MM.1S (cell line): ENCODE results near the gene TJP1.

ENCODE experiments used
- DNase-seq: peaks from one replicate; pipeline ENCODE4 v3.0.0-alpha.2; 2015
- H2AFZ ChIP-seq: fragments of 300-600 bp; sonication (generic); 2 replicates; pipeline ENCODE4 v1.6.0; 2016; ENCODE audit warnings: antibody characterized with exemption, low read length
- H3F3A ChIP-seq: fragments of 300-600 bp; sonication (generic); 2 replicates; pipeline ENCODE4 v1.6.1; 2016; ENCODE audit warnings: mild to moderate bottlenecking, antibody characterized with exemption, low read length, moderate library complexity, mixed read lengths; ENCODE audit not compliant: insufficient read depth
- H3K27ac ChIP-seq: fragments of 300-600 bp; sonication (generic); 2 replicates; pipeline ENCODE4 v1.5.1; 2016; ENCODE audit warnings: mild to moderate bottlenecking, low read length
- H3K27me3 ChIP-seq: fragments of 300-600 bp; sonication (generic); replicated peaks from 2 replicates; pipeline ENCODE4 v1.6.0; 2016; ENCODE audit warnings: low read length; ENCODE audit not compliant: insufficient read depth
- H3K36me3 ChIP-seq: fragments of 300-600 bp; sonication (generic); replicated peaks from 2 replicates; pipeline ENCODE4 v1.6.1; 2016; ENCODE audit warnings: mild to moderate bottlenecking, low read length, mixed read lengths; ENCODE audit not compliant: insufficient read depth
- H3K4me1 ChIP-seq: fragments of 300-600 bp; sonication (generic); 2 replicates; pipeline ENCODE4 v1.6.1; 2016; ENCODE audit warnings: low read length, mixed read lengths
- H3K4me2 ChIP-seq: fragments of 300-600 bp; sonication (generic); 2 replicates; pipeline ENCODE4 v1.6.0; 2016; ENCODE audit warnings: low read depth, low read length
- H3K4me3 ChIP-seq: fragments of 300-600 bp; sonication (generic); 2 replicates; pipeline ENCODE4 v1.5.1; 2016; ENCODE audit warnings: low read length, mixed read lengths
- H3K79me2 ChIP-seq: fragments of 300-600 bp; sonication (generic); 2 replicates; pipeline ENCODE4 v1.6.1; 2016; ENCODE audit warnings: mixed run types, low read length, mixed read lengths
- H3K9ac ChIP-seq: fragments of 300-600 bp; sonication (generic); 2 replicates; pipeline ENCODE4 v1.6.1; 2016; ENCODE audit warnings: low read length, mixed read lengths
- H3K9me2 ChIP-seq: fragments of 300-600 bp; sonication (generic); replicated peaks from 2 replicates; pipeline ENCODE4 v1.6.1; 2016; ENCODE audit warnings: mild to moderate bottlenecking, low read length, mixed read lengths; ENCODE audit not compliant: insufficient read depth
- H3K9me3 ChIP-seq: fragments of 300-600 bp; sonication (generic); replicated peaks from 2 replicates; pipeline ENCODE4 v1.6.1; 2016; ENCODE audit warnings: mild to moderate bottlenecking, low read length, mixed read lengths; ENCODE audit not compliant: insufficient read depth
- H4K20me1 ChIP-seq: fragments of 300-600 bp; sonication (generic); 2 replicates; pipeline ENCODE4 v1.6.1; 2016; ENCODE audit warnings: mild to moderate bottlenecking, low read length, moderate library complexity, mixed read lengths; ENCODE audit not compliant: insufficient read depth
- CTCF ChIP-seq: fragments of 300-600 bp; sonication (generic); IDR thresholded peaks from 2 replicates; pipeline ENCODE4 v1.5.1; 2016; ENCODE audit warnings: antibody characterized with exemption, low read length, mixed read lengths
- EZH2 ChIP-seq: fragments of 300-600 bp; sonication (generic); optimal IDR thresholded peaks from 2 replicates; pipeline ENCODE3; 2017; ENCODE audit warnings: low read depth, mild to moderate bottlenecking, antibody characterized with exemption, low read length, mixed read lengths
- EZH2phosphoT487 ChIP-seq: fragments of 300-600 bp; sonication (generic); IDR thresholded peaks from 2 replicates; pipeline ENCODE4 v1.6.1; 2018; ENCODE audit warnings: antibody characterized with exemption, low read length

Gene TJP1

GRCh38 chr15:29765898-29766527 lies 56.3 kb downstream of the TJP1 start:
- H3F3A ChIP-seq, result no peaks in the 10 kb centered on the region
- H3K27me3 ChIP-seq, result no peaks in the 10 kb centered on the region
- no peak overlapping the region for H3K4me3 ChIP-seq
- H3K79me2 ChIP-seq, result no peaks in the 10 kb centered on the region
- no peak overlapping the region for H2AFZ ChIP-seq
- no peak overlapping the region for H3K9ac ChIP-seq
- H3K36me3 ChIP-seq, result no peaks in the 10 kb centered on the region
- no peaks in the 10 kb centered on the region for H3K9me3 ChIP-seq
- H4K20me1 ChIP-seq, result no peaks in the 10 kb centered on the region
- H3K27ac ChIP-seq, result no peak overlapping the region
- H3K9me2 ChIP-seq, result no peaks in the 10 kb centered on the region
- DNase-seq, result no peak
- TF ChIP-seq CTCF, result no peak
- no peak for TF ChIP-seq EZH2phosphoT487
- H3K4me2 ChIP-seq, result no peak overlapping the region
- no peaks in the 10 kb centered on the region for H3K4me1 ChIP-seq

- H3K9me3 ChIP-seq, result no peaks in the 10 kb centered on the region
- no peaks in the 10 kb centered on the region for H3K79me2 ChIP-seq
- no peak overlapping the region for H3K9ac ChIP-seq
- no peaks in the 10 kb centered on the region for H3F3A ChIP-seq
- H3K27me3 ChIP-seq, result no peaks in the 10 kb centered on the region
- DNase-seq, result no peak
- no peak overlapping the region for H2AFZ ChIP-seq
- no peak overlapping the region for H3K27ac ChIP-seq
- no peaks in the 10 kb centered on the region for H3K36me3 ChIP-seq
- H3K4me2 ChIP-seq, result no peak overlapping the region
- no peaks in the 10 kb centered on the region for H3K4me1 ChIP-seq
- H3K9me2 ChIP-seq, result no peaks in the 10 kb centered on the region
- no peak for TF ChIP-seq EZH2phosphoT487
- no peak for TF ChIP-seq EZH2
- no peak for TF ChIP-seq CTCF
- no peaks in the 10 kb centered on the region for H4K20me1 ChIP-seq
- no peak overlapping the region for H3K4me3 ChIP-seq
These were observed 56.9 kb downstream of the TJP1 start for GRCh38 chr15:29765234-29765841.

- Histone ChIP-seq H3K27ac (no peak overlapping the region), H3K27me3 (no peaks in the 10 kb centered on the region), H3K9ac (no peak overlapping the region), H3K4me3 (no peak overlapping the region), H2AFZ (no peak overlapping the region), H3K9me2 (no peaks in the 10 kb centered on the region), H3K9me3 (no peaks in the 10 kb centered on the region), H3K36me3 (no peaks in the 10 kb centered on the region), H3K79me2 (no peaks in the 10 kb centered on the region), H3K4me1 (no peaks in the 10 kb centered on the region), H3K4me2 (no peak overlapping the region), H3F3A (no peaks in the 10 kb centered on the region), H4K20me1 (no peaks in the 10 kb centered on the region)
- no peak for TF ChIP-seq EZH2phosphoT487
- no peak for TF ChIP-seq CTCF
- TF ChIP-seq EZH2, result no peak
- DNase-seq, result no peak
These were observed 62.7 kb downstream of the TJP1 start for GRCh38 chr15:29759596-29759995.
